ENCODE data around the gene SPDYE5.
A peak's percentile ranks its signal among the peaks of the same experiment; 100 is the strongest.
"Not testable (repeated sequence)": the region's sequence is repeated elsewhere in the genome, so short reads cannot be mapped to it uniquely, and the experiment has no call there.

Gene SPDYE5, protein sequence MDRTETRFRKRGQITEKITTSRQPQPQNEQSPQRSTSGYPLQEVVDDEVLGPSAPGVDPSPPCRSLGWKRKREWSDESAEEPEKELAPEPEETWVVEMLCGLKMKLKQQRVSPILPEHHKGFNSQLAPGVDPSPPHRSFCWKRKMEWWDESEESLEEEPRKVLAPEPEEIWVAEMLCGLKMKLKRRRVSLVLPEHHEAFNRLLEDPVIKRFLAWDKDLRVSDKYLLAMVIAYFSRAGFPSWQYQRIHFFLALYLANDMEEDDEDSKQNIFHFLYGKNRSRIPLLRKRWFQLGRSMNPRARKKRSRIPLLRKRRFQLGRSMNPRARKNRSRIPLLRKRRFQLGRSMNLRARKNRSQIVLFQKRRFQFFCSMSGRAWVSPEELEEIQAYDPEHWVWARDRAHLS

DNA sequence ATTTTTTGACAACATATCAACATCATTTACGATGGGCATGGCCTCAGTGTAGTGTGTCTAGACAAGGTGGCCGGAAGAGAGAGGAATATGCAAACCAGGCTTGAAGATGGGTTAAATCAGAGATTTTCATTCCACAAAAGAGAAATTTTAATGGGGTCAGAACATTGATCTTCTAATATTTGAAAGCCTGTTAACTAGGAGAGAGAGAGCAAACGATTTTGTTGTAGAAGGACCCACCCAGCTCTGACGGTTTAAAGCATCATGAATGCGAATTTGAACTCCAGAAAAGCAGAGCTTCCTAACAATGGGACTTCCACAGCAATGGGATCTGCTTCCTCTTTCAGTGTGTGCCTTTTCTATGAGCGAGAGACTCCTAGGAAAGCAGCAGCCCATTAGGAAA, at the start of gene SPDYE5:
Gene SPDYE5, plus strand, starts transcription at position 301 of the 400 bp plus-strand sequence. CDS start 1,728 bp downstream, outside the sequence.
- DNase-seq (ENCODE audit: low read depth in 2 of 2), result not testable (repeated sequence)

DNA sequence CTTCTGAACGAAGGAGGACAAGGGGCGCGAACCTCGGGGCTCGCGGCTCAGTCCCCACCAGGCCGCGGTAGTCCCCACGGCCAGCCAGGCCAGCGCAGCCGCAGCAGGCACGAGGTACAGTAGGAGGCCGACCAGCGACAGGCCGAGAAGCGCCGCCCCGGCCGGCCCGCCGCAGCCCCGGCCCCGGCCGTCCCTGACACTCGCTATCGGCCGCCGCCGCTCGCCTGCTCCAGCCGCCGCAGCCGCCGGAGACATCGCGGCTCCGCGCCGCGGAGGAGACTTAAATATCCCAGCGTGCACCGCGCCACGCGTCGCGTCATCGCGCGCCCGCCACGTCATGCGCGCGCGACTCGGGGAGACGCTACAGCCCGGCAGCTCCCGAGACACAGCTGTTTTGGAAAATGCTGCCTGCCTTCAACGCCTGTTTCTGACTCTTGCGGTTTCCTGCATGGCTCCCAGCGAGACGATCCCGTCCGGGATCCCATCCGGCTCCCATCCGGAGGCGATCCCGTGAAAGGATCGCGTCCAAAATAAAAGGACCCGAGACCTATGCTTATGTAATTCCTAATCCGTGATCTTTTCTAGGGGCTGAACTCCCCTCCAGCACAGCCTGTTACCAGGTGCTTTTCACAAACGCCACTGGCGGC, 49.5 kb upstream of the SPDYE5 start:
- not testable (repeated sequence) for DNase-seq (ENCODE audit: low read depth in 2 of 2)

DNA sequence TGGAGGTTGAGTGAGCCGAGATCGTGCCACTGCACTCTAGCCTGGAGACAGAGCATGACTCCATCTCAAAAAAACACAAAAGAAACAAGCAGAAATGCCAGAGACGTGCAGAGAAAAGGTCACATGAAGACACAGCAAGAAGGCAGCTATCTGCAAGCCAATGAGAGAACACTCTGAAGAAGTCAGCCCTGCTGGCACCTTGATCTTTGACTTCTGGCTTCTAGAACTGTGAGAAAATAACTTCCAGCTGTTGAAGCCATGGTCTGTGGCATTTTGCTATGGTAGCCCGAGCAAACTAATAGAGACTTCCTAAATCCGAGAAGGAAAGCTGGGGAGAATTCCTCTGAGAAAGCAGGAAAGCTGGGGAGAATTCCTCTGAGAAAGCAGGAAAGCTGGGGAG, 42.2 kb upstream of the SPDYE5 start:
- DNase-seq (ENCODE audit: low read depth in 2 of 2), result not testable (repeated sequence)

DNA sequence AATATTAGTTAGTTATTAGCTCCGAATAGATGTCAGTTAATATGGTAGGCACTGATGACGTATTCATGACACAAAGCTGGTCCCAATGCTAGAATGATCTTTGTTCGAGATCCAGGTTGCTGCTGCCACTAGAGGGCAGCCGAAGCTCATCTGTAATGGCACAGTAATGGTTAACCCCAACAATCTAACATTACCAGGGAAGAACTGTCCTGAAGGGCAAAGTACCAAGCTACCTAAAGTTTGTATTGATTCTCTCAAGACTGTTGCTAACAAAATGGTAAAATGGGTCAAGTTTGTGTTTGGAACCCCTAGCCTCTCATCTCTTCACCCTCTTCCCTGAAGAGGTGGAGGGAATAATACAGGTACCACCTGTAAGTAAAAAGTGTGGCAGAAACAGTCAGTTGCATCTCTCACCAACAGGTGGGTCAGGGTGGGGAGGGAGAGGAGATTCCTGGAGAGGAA, 39.6 kb upstream of the SPDYE5 start:
- DNase-seq (ENCODE audit: low read depth in 2 of 2), result not testable (repeated sequence)

DNA sequence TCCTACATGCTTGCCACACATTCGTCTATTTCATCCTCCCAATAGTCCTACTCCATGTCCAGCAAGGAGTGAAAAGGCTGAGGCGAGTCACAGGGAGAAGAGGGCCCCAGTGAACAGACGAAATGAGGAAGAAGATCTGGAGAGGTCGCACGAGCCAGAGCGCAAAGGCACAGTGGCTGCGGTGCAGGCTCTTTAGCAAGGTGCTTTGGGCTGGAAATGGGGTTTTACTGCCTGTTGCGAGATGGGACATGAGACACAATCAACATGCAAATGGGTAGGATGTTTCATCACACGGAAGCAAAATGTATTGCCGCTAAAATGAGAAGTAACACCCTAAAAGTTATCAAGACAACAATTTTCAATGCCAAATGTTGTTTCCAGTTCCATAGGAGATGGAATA, 35.7 kb upstream of the SPDYE5 start:
- not testable (repeated sequence) for DNase-seq (ENCODE audit: low read depth in 2 of 2)

DNA sequence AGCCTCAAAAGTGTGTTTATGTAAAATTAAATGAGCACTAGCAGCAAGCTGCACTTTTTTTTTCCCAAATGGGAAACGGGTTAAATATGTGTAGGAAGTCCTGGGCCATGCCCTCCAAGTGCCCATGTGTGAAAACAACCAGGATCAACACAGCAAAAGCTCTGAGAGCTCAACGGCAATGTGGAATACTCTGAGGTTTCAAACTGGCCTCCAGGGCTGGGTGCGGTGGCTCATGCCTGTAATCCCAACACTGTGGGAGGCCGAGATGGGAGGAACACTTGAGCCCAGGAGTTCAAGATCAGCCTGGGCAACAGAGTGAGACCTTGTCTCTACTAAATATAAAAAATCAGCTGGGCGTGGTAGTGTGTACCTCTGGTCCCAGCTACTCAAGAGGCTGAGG, 34.1 kb upstream of the SPDYE5 start:
- DNase-seq (ENCODE audit: low read depth in 2 of 2), result not testable (repeated sequence)

DNA sequence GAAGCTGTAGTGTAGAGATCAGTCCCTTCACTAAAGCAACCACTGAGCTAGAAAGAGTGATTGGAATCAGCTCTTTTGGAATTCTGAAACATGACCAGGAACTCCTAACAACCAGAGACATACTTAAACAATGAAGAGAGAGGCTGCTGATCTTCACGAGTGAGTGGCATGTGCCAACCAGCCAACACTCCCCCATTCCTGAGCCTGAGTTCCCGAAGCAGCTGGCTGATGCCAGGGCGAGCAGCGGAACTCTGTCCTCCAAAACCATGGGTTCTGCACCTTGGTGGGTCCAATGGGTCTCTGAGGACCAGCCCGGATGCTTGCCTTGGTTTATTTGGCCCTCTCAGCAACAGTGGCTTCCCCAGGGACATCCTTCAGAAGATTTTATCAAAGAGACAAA, 31.6 kb upstream of the SPDYE5 start:
- DNase-seq (ENCODE audit: low read depth in 2 of 2), result not testable (repeated sequence)

DNA sequence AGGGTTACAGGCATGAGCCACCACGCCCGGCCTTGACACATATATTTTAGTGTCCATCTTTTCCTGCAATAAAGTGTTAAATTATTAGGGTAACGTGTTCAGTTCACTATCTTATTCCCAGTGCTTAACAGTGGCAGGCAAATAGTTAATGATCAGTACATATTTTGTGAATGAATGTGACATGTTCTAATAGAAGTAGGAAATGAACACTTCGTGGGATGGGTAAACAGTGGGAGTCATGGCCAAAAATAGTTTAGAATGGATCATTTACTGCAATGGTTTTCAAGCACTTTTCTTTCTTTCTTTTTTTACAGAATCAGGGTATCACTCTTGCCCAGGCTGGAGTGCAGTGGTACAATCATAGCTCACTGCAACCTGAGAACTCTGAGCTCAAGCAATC, 22.0 kb upstream of the SPDYE5 start:
- not testable (repeated sequence) for DNase-seq (ENCODE audit: low read depth in 2 of 2)

DNA sequence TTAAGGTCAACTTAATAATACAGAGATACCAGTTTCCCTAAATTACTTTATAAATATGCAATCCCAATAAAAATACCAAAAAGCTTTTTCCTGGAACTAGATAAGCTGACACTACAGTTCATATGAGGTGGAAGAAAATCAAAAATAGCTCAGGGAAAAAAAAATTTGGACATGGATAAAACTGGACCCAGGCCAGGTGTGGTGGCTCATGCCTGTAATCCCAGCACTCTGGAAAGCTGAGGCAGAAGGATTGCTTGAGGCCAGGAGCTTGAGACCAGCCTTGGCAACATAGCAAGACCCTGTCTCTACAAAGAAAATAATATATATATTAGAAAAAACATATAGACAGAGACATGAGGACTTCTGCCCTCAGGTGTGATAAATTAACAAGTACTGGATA, 14.7 kb upstream of the SPDYE5 start:
- not testable (repeated sequence) for DNase-seq (ENCODE audit: low read depth in 2 of 2)

DNA sequence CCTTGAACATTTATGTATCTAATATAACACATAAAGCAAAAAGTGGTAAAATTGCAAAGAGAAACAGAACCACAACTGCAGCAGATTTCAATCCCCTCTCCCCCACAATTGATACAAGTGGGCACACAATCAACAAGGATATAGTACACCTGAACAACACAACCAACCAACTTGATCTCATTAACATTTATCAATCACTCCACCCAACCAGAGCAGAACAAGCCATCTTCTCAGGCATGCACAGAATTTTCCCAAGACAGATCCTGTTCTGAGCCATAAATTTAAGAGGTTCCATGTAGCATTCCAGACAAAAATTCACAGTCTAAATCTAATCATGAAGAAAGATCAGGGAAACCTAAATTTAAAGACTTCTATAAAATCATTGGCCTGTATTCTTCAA, 11.8 kb upstream of the SPDYE5 start:
- DNase-seq (ENCODE audit: low read depth in 2 of 2), result not testable (repeated sequence)

DNA sequence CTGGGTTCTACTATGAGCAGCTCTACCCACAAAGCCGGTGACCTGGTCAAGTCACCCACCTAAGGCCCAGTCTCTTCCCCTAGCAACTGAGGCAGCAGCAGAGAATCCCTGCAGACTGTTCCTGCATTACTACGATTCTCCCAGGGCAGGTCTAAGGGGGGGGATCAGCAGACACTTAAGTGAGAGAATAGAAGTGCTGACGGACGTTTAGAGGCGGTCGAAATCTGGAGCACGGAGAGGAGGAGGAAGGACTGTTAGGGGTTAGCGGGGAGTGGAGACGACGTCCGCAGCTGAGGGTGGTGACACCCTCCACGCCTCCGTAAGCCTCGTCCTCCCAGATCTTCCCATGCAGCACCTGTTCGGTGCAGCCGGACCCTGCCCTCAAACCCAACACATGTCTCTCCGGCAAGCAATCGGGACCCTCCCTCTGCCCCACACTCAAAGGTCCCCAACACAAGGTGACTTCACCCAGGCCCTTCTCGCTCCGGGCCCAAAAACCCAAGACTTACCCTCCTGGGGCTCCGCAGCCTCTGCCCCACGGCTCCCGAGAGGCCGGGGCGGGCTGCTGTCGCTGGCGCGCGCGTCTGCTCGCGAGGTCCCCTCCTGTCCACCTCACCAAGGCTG, 6.7 kb upstream of the SPDYE5 start:
- DNase-seq (ENCODE audit: low read depth in 2 of 2), result not testable (repeated sequence)

DNA sequence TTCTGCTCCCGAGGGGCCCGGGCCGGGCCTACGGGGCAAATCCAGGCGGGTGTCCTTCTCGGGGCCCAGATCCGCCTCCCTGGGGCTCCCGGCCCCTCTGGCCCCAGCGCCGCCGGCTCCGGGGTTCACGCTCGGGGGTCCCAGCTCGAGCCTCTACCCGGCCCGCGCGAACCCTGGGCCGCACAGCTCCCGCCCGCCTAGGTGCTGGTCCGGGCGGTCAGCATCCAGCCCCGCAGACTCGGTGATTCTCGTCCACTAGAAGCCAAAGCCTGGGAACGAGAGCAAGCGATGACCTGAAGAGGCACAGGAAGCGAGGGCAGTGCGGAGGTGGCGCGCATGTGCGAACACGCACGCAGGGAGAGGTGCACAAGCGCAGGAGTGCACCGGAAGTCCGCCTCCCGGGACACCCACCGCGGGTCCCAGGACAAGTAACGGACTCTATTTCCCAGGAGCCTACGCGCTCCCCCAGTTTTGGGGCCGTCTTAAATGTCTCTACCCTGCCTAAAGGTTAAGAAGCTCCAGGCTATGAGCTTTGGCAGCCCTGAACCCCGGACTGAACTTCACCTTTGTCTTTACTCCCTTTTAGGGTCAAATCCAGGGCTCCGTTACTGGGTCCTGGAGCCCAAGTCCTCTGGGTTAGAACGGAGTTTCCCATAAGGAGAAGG, 6.0 kb upstream of the SPDYE5 start, which contains the start of gene POM121C:
Gene POM121C, minus strand, starts transcription at position 321 of the 665 bp plus-strand sequence. CDS start 44,803 bp downstream, outside the sequence.
- peak; percentile 66 to 73 for DNase-seq (ENCODE audit: low read depth in 2 of 2)

DNA sequence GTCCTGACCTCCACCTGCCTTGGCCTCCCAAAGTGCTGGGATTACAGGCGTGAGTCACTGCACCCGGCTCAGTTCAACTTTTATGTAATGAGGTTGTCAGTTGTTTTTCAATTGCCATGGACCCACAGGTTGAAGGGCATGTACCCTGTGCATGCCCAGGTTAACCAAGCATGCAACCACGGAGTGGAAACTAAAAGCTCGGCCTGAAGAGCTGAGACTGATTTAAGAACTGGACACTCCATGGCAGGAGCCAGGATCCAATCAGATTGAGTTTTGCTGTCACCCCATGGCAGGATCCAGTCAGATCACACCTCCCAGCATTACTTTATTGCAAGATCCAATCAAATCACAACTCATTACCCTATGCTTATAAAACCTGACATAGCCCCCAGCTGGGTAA, 16.9 kb downstream of the SPDYE5 start:
- not testable (repeated sequence) for DNase-seq (ENCODE audit: low read depth in 2 of 2)

DNA sequence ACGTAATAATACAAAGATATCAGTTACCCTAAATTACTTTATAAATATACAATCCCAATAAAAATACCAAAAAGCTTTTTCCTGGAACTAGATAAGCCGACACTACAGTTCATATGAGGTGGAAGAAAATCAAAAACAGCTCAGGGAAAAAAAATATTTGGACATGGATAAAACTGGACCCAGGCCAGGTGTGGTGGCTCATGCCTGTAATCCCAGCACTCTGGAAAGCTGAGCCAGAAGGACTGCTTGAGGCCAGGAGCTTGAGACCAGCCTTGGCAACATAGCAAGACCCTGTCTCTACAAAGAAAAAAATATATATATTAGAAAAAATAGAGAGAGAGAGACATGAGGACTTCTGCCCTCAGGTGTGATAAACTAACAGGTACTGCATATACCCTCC, 26.7 kb downstream of the SPDYE5 start:
- DNase-seq (ENCODE audit: low read depth in 2 of 2), result not testable (repeated sequence)

DNA sequence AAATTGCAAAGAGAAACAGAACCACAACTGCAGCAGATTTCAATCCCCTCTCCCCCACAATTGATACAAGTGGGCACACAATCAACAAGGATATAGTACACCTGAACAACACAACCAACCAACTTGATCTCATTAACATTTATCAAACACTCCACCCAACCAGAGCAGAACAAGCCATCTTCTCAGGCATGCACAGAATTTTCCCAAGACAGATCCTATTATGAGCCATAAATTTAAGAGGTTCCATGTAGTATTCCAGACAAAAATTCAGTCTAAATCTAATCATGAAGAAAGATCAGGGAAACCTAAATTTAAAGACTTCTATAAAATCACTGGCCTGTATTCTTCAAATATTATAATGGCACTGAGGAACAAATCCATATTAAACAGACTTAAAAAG, 29.6 kb downstream of the SPDYE5 start:
- not testable (repeated sequence) for DNase-seq (ENCODE audit: low read depth in 2 of 2)

DNA sequence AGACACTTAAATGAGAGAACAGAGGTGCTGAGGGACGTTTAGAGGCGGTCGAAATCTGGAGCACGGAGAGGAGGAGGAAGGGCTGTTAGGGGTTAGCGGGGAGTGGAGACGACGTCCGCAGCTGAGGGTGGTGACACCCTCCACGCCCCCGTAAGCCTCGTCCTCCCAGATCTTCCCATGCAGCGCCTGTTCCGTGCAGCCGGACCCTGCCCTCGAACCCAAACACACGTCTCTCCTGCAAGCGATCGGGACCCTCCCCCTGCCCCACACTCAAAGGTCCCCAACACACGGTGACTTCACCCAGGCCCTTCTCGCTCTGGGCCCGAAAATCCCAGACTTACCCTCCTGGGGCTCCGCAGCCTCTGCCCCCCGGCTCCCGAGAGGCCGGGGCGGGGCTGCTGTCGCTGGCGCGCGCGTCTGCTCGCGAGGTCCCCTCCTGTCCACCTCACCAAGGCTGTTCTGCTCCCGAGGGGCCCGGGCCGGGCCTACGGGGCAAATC, 35.2 kb downstream of the SPDYE5 start:
- not testable (repeated sequence) for DNase-seq (ENCODE audit: low read depth in 2 of 2)

DNA sequence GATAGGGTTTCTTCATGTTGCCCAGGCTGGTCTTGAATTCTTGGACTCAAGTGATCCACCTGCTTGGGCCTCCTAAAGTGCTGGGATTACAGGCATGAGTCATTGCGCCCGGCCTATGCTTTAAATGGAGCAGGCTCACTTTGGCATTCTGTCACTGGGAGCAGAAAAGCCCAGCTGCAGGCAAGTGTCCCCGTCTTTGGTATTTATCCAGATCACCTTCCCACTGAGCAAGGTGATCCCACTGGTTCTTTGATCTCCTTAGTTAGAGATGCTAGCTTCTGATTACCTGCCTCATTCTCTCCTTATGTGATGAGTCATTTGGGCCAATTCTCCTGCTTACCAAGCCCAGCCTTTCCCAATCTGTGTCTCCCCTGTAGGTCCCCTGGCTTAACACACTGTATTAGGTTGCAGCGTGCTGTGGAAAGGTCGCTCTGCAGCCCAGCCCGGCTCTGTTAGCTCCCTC, 39.3 kb downstream of the SPDYE5 start:
- DNase-seq (ENCODE audit: low read depth in 2 of 2), result no peak

DNA sequence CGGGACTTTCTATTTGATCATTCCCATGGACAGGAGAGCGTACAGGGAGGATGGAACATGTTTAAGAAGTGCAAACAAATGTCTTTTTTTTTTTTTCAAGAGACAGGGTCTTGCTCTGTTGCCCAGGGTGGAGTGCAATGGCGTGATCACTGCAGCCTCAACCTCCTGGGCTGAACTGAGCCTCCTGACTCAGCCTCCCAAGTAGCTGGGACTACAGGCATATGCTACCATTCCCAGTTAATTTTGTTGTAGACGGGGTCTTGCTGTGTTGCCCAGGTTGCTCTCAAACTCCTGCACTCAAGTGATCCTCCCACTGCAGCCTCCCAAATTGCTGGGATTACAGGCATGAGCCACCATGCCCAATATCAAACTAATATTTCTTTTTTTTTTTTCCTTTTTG, 40.5 kb downstream of the SPDYE5 start:
- DNase-seq (ENCODE audit: low read depth in 2 of 2), result no peak

DNA sequence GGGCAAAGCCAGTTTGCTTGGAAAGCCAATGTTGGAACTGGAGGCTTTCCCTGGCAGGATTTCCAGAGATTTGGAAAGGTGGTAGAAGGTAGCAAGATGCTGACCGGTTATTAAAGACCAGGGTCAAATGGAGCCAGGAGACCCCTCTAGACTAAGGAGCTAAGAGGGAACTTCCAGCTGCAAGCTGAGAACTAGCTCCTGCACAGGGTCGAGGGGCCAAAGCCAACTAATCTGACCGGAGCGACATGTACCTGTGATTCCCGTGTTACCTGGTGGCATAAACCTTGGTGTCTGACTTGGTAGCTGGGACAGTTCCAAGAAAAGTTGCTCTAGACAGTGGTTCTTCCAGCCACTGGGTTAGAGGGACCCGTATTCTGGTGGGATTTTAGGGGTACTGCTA, 41.8 kb downstream of the SPDYE5 start:
- DNase-seq (ENCODE audit: low read depth in 2 of 2), result no peak

DNA sequence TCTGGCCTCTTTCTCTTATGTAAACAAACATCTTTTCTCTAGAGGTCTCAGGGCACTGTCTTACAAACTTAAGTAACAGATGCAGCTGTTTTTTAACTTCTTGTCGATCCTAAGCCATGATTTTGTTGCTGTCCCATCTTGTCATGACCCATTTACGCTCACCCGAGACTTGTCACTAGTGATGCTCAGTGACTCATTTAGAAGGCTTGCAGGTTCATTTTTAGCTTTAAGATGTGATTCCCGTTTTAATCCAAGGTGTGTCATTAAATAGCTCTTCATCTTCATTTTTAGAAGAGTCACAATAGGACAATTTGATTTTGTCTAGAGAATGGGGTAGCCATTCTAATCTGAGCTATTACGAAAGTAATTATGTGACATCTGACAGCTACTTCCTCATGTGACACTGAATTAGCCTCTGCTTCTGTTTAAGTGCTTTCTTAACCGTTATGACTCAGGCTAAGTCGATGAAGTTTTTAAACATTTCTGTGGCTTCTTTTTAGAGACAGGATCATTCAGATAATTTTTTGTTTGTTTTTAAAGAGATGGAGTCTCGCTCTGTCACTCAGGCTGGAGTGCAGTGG, 42.7 kb downstream of the SPDYE5 start:
- DNase-seq (ENCODE audit: low read depth in 2 of 2), result no peak

DNA sequence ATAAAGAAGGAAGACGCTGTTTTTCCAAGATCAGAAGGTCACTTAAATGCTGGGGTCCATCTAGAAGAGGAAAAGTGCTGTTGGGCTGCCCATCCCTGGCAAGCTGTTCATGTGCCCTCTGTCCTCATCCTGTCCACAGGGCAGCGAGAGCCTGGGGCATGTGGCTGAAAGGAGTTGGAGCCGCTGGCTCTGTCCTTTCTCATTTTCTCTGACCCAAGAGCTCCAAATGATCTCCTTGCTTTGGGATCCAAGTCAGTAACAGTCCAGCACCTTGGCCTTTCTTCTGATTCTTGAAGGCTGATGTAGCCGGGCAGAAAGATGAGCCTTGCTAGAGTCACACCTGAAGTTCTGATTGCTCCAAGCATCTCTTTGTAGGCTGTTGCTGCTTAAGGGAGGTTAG, 44.4 kb downstream of the SPDYE5 start:
- DNase-seq (ENCODE audit: low read depth in 2 of 2), result no peak
